Adrenal gland (tissue), 5 donors: ENCODE results near the gene SMURF2.

Experiments
- CTCF ChIP-seq, 6 experiments: fragments of 450-650 bp in 4 of 6; fragments of 200-600 bp in 2 of 6; sonication (generic) in 1 of 6; IDR thresholded peaks; 1 replicate in 5 of 6; 2 replicates in 1 of 6; pipeline versions ENCODE4 v1.5.1 to v1.8.0; 2016 to 2021; ENCODE audit warnings: antibody characterized with exemption in 6 of 6, mild to moderate bottlenecking in 2 of 6, moderate library complexity in 1 of 6
- POLR2A ChIP-seq, 2 donors: fragments of 450-650 bp; IDR thresholded peaks; one replicate each; pipeline ENCODE4 v1.6.1; 2017; ENCODE audit warnings: antibody characterized with exemption in 2 of 2, mild to moderate bottlenecking in 2 of 2, moderate library complexity in 1 of 2
- donor health status: DM: no; HTN: no; CAD: no.

- TF ChIP-seq CTCF (IDR thresholded peaks at IDR 0.05) = no peak
- no peak for TF ChIP-seq POLR2A (IDR thresholded peaks at IDR 0.05)
Observed at GRCh38 chr17:64502021-64502420, 160.1 kb downstream of the SMURF2 start.
